ENCODE data around the gene CLEC4G.

DNA sequence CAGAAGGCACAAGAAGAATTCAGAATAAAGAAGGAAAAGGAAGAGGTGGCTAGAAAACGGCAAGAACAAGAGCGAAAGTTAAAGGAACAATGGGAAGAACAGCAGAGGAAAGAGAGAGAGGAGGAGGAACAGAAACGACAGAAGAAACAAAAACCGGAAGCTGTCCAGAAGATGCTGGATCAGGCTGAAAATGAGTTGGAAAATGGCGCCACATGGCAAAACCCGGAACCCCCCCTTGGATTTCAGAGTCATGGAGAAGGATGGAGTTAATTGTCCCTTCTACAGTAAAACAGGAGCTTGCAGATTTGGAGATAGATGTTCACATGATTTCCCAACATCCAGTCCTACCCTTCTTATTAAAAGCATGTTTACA lies 8.8 kb upstream of the CLEC4G start:
- TF ChIP-seq, protein P1, sequence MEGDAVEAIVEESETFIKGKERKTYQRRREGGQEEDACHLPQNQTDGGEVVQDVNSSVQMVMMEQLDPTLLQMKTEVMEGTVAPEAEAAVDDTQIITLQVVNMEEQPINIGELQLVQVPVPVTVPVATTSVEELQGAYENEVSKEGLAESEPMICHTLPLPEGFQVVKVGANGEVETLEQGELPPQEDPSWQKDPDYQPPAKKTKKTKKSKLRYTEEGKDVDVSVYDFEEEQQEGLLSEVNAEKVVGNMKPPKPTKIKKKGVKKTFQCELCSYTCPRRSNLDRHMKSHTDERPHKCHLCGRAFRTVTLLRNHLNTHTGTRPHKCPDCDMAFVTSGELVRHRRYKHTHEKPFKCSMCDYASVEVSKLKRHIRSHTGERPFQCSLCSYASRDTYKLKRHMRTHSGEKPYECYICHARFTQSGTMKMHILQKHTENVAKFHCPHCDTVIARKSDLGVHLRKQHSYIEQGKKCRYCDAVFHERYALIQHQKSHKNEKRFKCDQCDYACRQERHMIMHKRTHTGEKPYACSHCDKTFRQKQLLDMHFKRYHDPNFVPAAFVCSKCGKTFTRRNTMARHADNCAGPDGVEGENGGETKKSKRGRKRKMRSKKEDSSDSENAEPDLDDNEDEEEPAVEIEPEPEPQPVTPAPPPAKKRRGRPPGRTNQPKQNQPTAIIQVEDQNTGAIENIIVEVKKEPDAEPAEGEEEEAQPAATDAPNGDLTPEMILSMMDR (conservative IDR thresholded peaks at IDR 0.05; ENCODE audit: low read depth, low read length) = no peak
- TF ChIP-seq EZH2 (IDR thresholded peaks at IDR 0.05; ENCODE audit: low read length, unreplicated experiment) (no peak), EZH2phosphoT487 (IDR thresholded peaks at IDR 0.05; ENCODE audit: borderline replicate concordance, low read length) (no peak)

Data from PC-3 (cell line).